ENCODE data around the gene PDPR.
"Not testable (repeated sequence)": the region's sequence is repeated elsewhere in the genome, so short reads cannot be mapped to it uniquely, and the experiment has no call there.

Gene PDPR

GRCh38 chr16:70113982-70114826, at the start of gene PDPR:
Gene PDPR, plus strand, starts transcription at chr16:70114332. Its CDS starts 6,161 bp downstream, at chr16:70120493.
- H3K27ac ChIP-seq, result peak within 1 kb of the TSS; percentile 46

- H3K27ac ChIP-seq, result peak overlapping the region; percentile 74
Observed at GRCh38 chr16:70064841-70065370, 49.2 kb upstream of the PDPR start.

GRCh38 chr16:70065376-70065745, 48.8 kb upstream of the PDPR start:
- peak; percentile 37; the same call in 1 of the 2 replicates for TF ChIP-seq ZFX (IDR thresholded peaks at IDR 0.05)
- peak overlapping the region; percentile 74 for H3K27ac ChIP-seq

- 0 out of 2 replicates have a peak, but pooled peaks have one; percentile 17 for TF ChIP-seq ZFX (IDR thresholded peaks at IDR 0.05)
- peak overlapping the region; percentile 74 for H3K27ac ChIP-seq
Observed at GRCh38 chr16:70065746-70066658, 48.1 kb upstream of the PDPR start.

GRCh38 chr16:70066751-70067150, 47.4 kb upstream of the PDPR start:
- H3K27ac ChIP-seq, result not testable (repeated sequence)

- not testable (repeated sequence) for H3K27ac ChIP-seq
Observed at GRCh38 chr16:70079081-70079480, 35.1 kb upstream of the PDPR start.

- H3K27ac ChIP-seq, result not testable (repeated sequence)
Observed at GRCh38 chr16:70081219-70081618, 32.9 kb upstream of the PDPR start.

- H3K27ac ChIP-seq, result not testable (repeated sequence)
Observed at GRCh38 chr16:70083931-70084330, 30.2 kb upstream of the PDPR start.

- H3K27ac ChIP-seq, result not testable (repeated sequence)
Observed at GRCh38 chr16:70088160-70088559, 26.0 kb upstream of the PDPR start.

GRCh38 chr16:70088877-70089276, 25.3 kb upstream of the PDPR start:
- not testable (repeated sequence) for H3K27ac ChIP-seq

- H3K27ac ChIP-seq, result not testable (repeated sequence)
Observed at GRCh38 chr16:70089289-70089688, 24.8 kb upstream of the PDPR start.

GRCh38 chr16:70091104-70091503, 23.0 kb upstream of the PDPR start:
- H3K27ac ChIP-seq, result not testable (repeated sequence)

- H3K27ac ChIP-seq, result not testable (repeated sequence)
Observed at GRCh38 chr16:70094096-70094495, 20.0 kb upstream of the PDPR start.

GRCh38 chr16:70109583-70110279, 4.4 kb upstream of the PDPR start:
- not testable (repeated sequence) for H3K27ac ChIP-seq

- not testable (repeated sequence) for H3K27ac ChIP-seq
Observed at GRCh38 chr16:70112162-70112561, 2.0 kb upstream of the PDPR start.

GRCh38 chr16:70113599-70113981, 542 bp upstream of the PDPR start:
- not testable (repeated sequence) for H3K27ac ChIP-seq

GRCh38 chr16:70118354-70118753, 4.2 kb downstream of the PDPR start:
- H3K27ac ChIP-seq, result not testable (repeated sequence)

GRCh38 chr16:70118776-70119175, 4.6 kb downstream of the PDPR start:
- H3K27ac ChIP-seq, result not testable (repeated sequence)

- not testable (repeated sequence) for H3K27ac ChIP-seq
Observed at GRCh38 chr16:70120398-70120797, 6.3 kb downstream of the PDPR start.

- H3K27ac ChIP-seq, result not testable (repeated sequence)
Observed at GRCh38 chr16:70123822-70124221, 9.7 kb downstream of the PDPR start.

- not testable (repeated sequence) for H3K27ac ChIP-seq
Observed at GRCh38 chr16:70126226-70126625, 12.1 kb downstream of the PDPR start.

GRCh38 chr16:70127706-70128105, 13.6 kb downstream of the PDPR start:
- H3K27ac ChIP-seq, result not testable (repeated sequence)
